Muscle of leg (tissue), 11 donors: Measurements from ENCODE around the gene SLC34A3. TPM values are rescaled to one million over a fixed set of nuclear protein-coding genes. Genes with fewer than 3 reads are reported as not detected.

Source experiments
- DNase-seq: peaks from one replicate; pipeline ENCODE4 v3.0.0; 2013
- H3K27ac ChIP-seq: one replicate; pipeline ENCODE4 v1.5.1; 2013; ENCODE audit warnings: mild to moderate bottlenecking, low read length, control low read depth
- H3K27me3 ChIP-seq: one replicate; pipeline ENCODE4 v1.6.1; 2013; ENCODE audit warnings: low read length; ENCODE audit not compliant: control insufficient read depth, insufficient read depth
- H3K36me3 ChIP-seq: one replicate; pipeline ENCODE4 v1.6.1; 2013; ENCODE audit warnings: low read length; ENCODE audit not compliant: control insufficient read depth, insufficient read depth
- H3K4me1 ChIP-seq: one replicate; pipeline ENCODE4 v1.6.1; 2013; ENCODE audit warnings: low read length; ENCODE audit not compliant: control insufficient read depth, insufficient read depth
- H3K4me3 ChIP-seq: one replicate; pipeline ENCODE4 v1.5.1; 2013; ENCODE audit warnings: low read length, control low read depth
- H3K9me3 ChIP-seq: replicated peaks from 2 replicates; pipeline ENCODE4 v1.6.1; 2013; ENCODE audit warnings: low read depth, low read length; ENCODE audit not compliant: control insufficient read depth
- WGBS: methylation state at CpG from one replicate; pipeline ENCODE4 v1.1.5; 2013; ENCODE audit warnings: missing lambda C conversion rate; ENCODE audit not compliant: insufficient coverage; 5-methylcytosine and 5-hydroxymethylcytosine counted together
- polyA plus RNA-seq, 8 donors: library from polyadenylated mRNA; unstranded; fragments of 120-200 nt; gene quantifications; one replicate each; pipeline versions ENCODE4 v1.2.1 to v1.2.3, GENCODE V29; 2013; ENCODE audit warnings: inconsistent platforms in 1 of 8, low replicate concordance in 1 of 8; ENCODE audit not compliant: insufficient read length in 8 of 8, insufficient read depth in 1 of 8
- total RNA-seq: library from RNA; stranded (reverse); fragments of 120-200 nt; gene quantifications from one replicate; pipeline ENCODE4 v1.2.4, GENCODE V29; 2013

SLC34A3 gene
- total and polyA plus RNA-seq, 9 donors: 0.04 to 3.6 (median 1.3) TPM

- Histone ChIP-seq H3K4me1 (no peaks in the 10 kb centered on the region), H3K27ac (no peak overlapping the region), H3K36me3 (peaks cover 50% of the 10 kb centered on the region), H3K4me3 (no peak overlapping the region), H3K27me3 (no peaks in the 10 kb centered on the region), H3K9me3 (no peaks in the 10 kb centered on the region)
- 93% methylated on average over 21 of the region's 24 CpGs for WGBS
- DNase-seq: peak; percentile 1
Observed at GRCh38 chr9:137262909-137263285, 32.2 kb downstream of the SLC34A3 start.

DNA sequence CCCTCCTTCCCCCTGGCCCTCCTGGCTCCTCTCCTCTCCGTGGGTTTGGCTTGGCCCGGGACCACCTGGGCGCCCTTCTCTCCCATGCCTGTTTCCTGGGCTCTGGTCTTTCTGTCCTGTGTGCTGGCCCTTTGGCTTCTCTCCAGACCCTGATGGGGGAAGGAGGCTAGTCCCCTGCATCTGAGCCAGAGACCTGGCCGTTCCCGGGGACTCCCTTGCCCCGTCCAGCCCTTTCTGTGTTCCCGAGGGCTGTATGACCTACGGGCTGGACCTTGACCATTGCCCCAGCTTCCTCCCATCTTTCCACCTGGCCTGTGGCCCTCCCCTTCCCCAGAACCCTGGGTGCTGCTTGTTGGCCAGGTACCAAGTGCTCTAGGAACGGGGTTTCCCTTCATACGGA, 32.8 kb downstream of the SLC34A3 start:
- DNase-seq: peak; percentile 7
- H3K4me3 ChIP-seq: no peak overlapping the region
- H3K9me3 ChIP-seq: no peaks in the 10 kb centered on the region
- H3K4me1 ChIP-seq: peaks cover under 1% of the 10 kb centered on the region
- 81% methylated on average over 10 of the region's 10 CpGs for WGBS
- no peak overlapping the region for H3K27ac ChIP-seq
- H3K36me3 ChIP-seq: peaks cover 54% of the 10 kb centered on the region
- no peaks in the 10 kb centered on the region for H3K27me3 ChIP-seq

- Histone ChIP-seq H3K4me1 (peaks cover 6% of the 10 kb centered on the region), H3K27ac (no peak overlapping the region), H3K4me3 (no peak overlapping the region), H3K9me3 (no peaks in the 10 kb centered on the region), H3K36me3 (peaks cover 57% of the 10 kb centered on the region), H3K27me3 (no peaks in the 10 kb centered on the region)
- no peak for DNase-seq
- 93% methylated on average over 22 of the region's 22 CpGs for WGBS
Observed at GRCh38 chr9:137264067-137264466, 33.4 kb downstream of the SLC34A3 start.

DNA sequence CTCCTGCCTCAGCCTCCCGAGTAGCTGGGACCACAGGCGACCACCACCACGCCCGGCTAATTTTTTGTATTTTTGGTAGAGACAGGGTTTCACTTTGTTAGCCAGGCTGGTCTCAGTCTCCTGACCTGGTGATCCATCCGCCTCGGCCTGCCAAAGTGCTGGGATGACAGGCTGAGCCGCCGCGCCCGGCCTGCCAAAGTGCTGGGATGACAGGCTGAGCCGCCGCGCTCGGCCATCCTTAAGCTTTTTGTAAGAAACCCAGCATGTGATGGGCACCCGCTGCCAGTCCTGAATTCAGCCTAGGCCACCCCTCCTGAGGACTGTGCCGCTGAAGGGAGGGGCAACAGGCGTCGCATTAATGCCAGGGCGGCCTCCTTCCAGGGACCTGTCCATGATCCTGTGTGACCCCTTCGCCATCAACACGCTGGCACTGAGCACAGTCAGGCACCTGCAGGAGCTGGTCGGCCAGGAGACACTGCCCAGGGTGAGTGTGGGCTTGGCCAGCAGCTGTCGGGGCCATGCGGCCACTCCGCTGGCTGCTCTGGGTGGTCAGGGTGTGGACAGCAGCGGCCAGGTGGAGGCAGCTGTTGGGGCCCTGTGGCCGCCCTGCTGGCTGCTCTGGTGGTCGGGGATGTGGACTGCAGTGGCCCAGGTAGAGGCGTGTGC, 34.9 kb downstream of the SLC34A3 start:
- no peaks in the 10 kb centered on the region for H3K27me3 ChIP-seq
- peaks cover 8% of the 10 kb centered on the region for H3K4me1 ChIP-seq
- H3K27ac ChIP-seq: no peak overlapping the region
- H3K9me3 ChIP-seq: no peaks in the 10 kb centered on the region
- peaks cover 63% of the 10 kb centered on the region for H3K36me3 ChIP-seq
- no peak for DNase-seq
- no peak overlapping the region for H3K4me3 ChIP-seq
- 96% methylated on average over 25 of the region's 29 CpGs for WGBS

- Histone ChIP-seq H3K4me3 (no peak overlapping the region), H3K27me3 (no peaks in the 10 kb centered on the region), H3K4me1 (peaks cover 8% of the 10 kb centered on the region), H3K9me3 (no peaks in the 10 kb centered on the region), H3K27ac (no peak overlapping the region), H3K36me3 (peaks cover 69% of the 10 kb centered on the region)
- no peak for DNase-seq
- 76% methylated on average over 14 of the region's 15 CpGs for WGBS
Observed at GRCh38 chr9:137266162-137266527, 35.4 kb downstream of the SLC34A3 start.

- Histone ChIP-seq H3K27ac (no peak overlapping the region), H3K36me3 (peaks cover 72% of the 10 kb centered on the region), H3K27me3 (no peaks in the 10 kb centered on the region), H3K4me1 (peaks cover 8% of the 10 kb centered on the region), H3K4me3 (no peak overlapping the region), H3K9me3 (no peaks in the 10 kb centered on the region)
- DNase-seq: no peak
- WGBS: 93% methylated on average over 26 of the region's 34 CpGs
Observed at GRCh38 chr9:137266585-137267453, 36.1 kb downstream of the SLC34A3 start.

- 94% methylated on average over 5 of the region's 6 CpGs for WGBS
- H3K9me3 ChIP-seq: no peaks in the 10 kb centered on the region
- no peak overlapping the region for H3K4me3 ChIP-seq
- no peak for DNase-seq
- H3K27ac ChIP-seq: no peak overlapping the region
- H3K4me1 ChIP-seq: peaks cover 8% of the 10 kb centered on the region
- H3K27me3 ChIP-seq: no peaks in the 10 kb centered on the region
- peaks cover 81% of the 10 kb centered on the region for H3K36me3 ChIP-seq
Observed at GRCh38 chr9:137267933-137268355, 37.2 kb downstream of the SLC34A3 start.

DNA sequence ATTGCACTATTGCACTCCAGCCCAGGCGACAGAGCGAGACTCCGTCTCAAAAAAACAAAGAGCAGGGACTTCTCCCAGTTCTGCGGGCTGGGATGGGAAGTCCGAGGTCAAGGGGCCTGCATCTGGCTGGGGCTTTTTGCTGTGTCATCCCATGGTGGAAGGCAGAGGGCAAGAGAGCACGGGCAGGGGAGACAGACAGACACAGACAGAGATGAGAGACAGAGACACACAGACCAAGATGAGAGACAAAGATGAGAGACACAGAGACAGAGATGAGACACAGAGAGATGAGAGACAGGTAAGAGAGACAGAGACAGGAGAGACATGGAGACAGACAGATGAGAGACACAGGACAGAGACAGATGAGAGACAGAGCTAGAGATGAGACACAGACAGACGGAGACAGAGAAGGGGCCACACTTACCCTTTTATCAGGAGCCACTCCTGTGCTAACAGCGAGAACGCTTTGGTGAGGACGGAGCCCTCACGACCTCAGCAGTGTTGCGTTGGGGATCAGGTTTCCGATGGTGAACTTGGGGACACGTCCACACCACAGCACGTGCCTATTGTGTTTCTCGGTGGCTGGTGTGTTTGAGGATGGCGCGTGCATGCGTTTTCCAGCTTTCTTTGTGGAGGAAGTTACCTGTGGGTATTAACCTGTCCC, 38.0 kb downstream of the SLC34A3 start:
- Histone ChIP-seq H3K4me1 (peaks cover 8% of the 10 kb centered on the region), H3K9me3 (no peaks in the 10 kb centered on the region), H3K36me3 (peaks cover 82% of the 10 kb centered on the region), H3K4me3 (no peak overlapping the region), H3K27ac (peak overlapping the region; percentile 42), H3K27me3 (no peaks in the 10 kb centered on the region)
- 78% methylated on average over 18 of the region's 19 CpGs for WGBS
- DNase-seq: peak; percentile 3

GRCh38 chr9:137269231-137269772, 38.6 kb downstream of the SLC34A3 start:
- Histone ChIP-seq H3K9me3 (no peaks in the 10 kb centered on the region), H3K27ac (peak overlapping the region; percentile 42), H3K4me1 (peaks cover 15% of the 10 kb centered on the region), H3K36me3 (peaks cover 76% of the 10 kb centered on the region), H3K27me3 (no peaks in the 10 kb centered on the region), H3K4me3 (no peak overlapping the region)
- DNase-seq: peak; percentile 27
- 81% methylated on average over 17 of the region's 17 CpGs for WGBS
